GM18858 (cell line): ENCODE results near the gene HMGXB4.

Source experiments
- ATAC-seq: cut with Tn5 transposase; IDR thresholded peaks from one replicate; pipeline ENCODE4 v1.9.1; 2021; ENCODE audit not compliant: unreplicated experiment

The HMGXB4 gene

DNA sequence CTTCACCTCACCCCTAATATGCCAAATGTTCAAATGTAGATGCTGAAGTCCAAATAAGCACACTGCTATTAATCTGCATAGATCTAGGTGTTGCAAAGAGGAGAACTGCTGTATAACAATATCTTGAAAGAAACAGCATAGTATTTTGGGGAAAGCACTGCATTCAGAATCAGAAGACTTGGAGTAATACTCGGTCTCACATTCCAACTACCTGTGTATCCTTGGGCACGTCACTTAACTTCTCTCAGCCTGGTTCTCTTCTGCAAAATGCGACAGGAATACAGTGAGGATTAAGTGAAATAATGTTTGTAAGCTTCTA, 332 bp upstream of the HMGXB4 start:
- no peak for ATAC-seq

- ATAC-seq: no peak
Observed at GRCh38 chr22:35258191-35258988, 1.1 kb downstream of the HMGXB4 start.

DNA sequence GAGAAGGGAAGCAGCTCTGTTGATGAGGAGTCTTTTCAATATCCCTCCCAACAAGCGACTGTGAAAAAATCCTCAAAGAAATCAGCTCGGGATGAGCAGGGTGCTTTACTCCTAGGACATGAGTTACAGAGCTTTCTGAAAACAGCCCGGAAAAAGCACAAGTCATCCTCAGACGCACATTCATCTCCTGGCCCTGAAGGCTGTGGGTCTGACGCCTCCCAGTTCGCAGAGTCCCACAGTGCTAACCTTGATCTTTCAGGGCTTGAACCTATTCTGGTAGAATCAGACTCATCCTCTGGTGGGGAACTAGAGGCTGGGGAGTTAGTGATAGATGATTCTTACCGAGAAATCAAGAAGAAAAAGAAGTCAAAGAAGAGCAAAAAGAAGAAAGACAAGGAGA, 7.7 kb downstream of the HMGXB4 start:
- ATAC-seq: no peak

GRCh38 chr22:35266277-35266676, 9.0 kb downstream of the HMGXB4 start:
- ATAC-seq: no peak

DNA sequence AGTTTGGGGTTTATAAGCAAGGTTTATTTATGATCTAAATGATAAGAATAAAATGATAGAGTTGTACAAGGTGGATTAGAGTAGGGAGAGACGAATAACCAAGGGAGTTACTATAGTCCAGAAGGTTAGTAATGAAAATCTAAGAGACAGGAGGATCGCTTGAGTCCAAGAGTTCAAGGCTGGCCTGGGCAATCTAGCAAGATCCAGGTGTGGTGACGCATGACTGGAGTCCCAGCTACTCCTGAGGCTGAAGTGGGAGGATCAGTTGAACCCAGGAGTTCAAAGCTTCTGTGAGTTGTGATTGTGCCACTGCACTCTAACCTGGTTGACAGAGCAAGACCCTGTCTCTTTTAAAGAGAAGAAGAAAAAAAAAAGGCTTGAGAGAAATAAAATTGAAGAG, 12.3 kb downstream of the HMGXB4 start:
- no peak for ATAC-seq

DNA sequence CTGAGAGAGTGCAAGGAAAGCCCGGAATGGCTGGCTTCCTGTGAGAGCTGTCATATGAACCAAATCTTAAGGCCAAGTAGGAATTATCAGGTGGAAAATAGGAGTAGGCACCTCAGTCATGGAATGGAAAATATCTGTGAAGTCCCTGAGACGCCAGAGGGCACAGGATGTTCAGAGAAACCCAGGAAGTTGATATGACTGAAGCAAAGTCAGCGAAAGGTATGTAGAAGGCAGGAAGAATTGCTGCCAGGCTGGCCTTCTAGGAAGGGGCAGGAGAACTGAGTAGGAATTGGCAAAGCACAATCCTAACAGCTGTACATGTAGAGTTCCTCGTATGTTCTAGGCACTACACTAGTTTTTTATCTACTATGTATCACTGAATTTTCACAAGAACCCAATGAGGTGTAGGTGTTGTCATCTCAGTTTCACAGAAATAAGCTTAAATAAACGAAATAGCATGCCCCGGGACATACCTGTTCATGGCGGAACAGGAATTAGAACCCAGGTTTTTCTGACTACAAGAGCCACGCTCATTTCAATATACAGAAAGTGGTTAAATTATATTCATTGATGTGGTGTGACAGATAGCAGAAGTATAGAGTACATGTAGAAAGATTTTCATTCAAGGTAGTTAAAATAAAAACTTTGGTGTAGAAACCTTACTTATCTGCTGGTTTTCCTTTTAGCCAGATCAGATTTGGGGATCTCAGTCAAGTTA, 17.0 kb downstream of the HMGXB4 start:
- no peak for ATAC-seq

DNA sequence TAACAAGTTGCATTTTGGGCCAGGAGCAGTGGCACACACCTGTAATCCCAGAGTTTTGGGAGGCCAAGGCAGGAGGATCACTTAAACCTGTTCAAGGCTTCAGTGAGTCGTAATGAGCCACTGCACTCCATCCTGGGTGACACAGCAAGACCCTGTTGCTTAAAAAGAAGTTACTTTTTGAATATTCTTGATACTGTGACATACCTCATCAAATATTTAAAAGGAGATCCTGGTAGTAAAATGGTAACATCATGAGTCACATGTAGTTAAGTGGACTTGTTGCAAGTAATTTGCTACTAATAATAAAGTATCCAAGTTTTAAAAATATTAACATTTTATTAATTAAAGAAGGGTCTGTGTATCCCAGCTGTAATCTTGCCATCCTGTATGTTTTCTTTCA, 18.3 kb downstream of the HMGXB4 start:
- ATAC-seq: no peak

DNA sequence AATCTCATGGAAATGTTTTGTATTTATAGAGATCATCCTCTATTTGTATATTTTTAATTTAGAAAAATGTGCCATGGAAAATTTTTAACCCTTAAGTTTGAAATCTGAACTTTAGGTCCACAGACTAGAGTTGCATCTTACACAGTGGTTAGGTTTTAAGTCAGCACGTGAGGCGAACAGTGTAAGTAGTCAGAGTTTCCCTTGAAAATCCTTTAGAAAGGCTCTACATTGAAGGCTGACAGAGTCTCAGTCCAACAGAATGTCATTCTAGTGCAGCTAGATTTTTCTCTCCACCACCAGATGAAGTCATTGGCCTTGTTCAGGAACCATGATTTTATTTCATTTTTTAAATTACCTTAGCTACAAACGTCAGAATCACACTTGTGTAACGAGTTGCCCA, 18.7 kb downstream of the HMGXB4 start:
- no peak for ATAC-seq

GRCh38 chr22:35288116-35288515, 30.8 kb downstream of the HMGXB4 start:
- ATAC-seq: no peak

- ATAC-seq: no peak
Observed at GRCh38 chr22:35292786-35293185, 35.5 kb downstream of the HMGXB4 start.

DNA sequence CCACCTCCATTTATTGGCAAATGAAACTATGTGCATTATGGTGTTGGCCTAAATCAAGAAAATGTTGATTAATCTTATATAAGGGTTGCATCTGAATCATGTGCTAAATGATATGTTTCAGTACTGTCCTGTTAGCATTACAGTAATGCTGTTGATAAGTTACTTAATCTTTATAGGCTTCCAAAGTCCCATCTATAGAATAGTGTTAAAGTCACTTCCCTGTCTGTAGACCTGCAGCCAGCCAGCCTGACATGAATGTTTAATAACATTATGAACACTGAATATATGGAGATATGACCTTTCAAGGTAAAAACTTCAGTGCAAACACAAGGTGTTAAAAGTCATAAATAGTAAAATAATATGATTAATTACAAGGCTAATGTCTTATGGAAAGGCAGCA, 38.8 kb downstream of the HMGXB4 start:
- ATAC-seq: no peak

DNA sequence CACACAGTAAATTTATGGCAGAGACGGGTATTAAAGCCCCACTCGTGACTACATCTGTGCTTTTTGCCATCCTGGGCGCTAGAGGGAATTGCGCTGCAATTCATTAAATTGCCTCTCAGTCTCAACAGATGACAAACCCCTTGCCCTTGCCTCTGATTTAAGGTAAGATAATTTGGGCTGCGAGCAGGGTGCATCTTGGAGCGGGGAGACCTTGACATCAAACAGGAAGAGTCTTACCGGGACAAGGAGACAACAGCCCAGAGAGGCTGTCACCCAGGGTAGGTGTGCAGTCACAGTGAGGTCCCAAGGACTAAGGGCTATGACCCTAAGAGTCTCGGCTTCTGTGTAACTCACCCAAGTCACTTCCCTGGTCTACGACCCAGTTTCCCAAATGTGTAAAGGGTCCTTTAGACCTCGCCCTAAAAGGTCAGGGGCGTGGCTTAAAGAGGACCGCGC, 42.0 kb downstream of the HMGXB4 start:
- ATAC-seq: peak; percentile 2

DNA sequence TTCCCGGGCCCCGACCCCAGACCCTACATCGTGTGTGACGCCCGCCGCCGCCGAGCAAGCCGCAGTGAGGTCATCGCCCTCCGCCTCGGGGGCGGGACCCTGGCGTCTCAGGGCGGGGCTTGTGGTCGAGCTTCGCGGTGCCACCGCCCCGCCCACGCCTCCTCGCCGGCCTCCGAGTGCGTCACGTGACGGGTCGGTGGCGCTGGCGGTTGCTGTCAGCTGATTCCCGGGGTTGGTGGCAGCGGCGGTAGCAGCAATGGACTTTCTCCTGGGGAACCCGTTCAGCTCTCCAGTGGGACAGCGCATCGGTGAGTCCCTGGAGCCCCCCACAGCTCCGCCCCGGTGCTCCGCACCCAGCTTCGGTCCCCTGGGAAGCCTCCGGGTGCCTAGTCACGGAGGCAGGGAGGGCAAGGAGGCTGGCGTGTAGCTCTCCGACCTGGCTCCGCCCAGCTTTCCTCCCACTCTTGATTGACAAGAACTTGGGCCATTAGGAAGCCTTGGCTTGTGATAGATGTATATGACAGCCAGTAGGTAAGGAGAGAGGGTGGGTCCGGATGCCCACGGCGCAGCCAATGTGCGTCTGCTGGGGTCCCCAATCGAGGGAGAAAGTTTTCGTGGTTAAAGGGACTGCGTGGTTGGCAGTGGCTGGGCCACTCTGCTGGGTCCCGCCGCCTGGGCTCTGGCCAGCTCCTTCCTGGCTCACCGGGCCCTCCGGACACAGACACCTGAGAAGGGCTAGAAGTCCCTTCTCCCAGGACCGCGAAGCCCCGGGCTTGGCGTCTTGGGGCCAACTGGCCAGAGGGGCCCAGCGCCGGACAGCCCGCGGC, 42.6 kb downstream of the HMGXB4 start, which contains the start of gene TOM1:
Gene TOM1 (plus strand): TSS at position 222 of the 827 bp plus-strand sequence. CDS start 35 bp downstream, at position 257.
- peak; percentile 94 for ATAC-seq

GRCh38 chr22:35301372-35301874, 44.1 kb downstream of the HMGXB4 start:
- ATAC-seq: no peak

GRCh38 chr22:35303029-35303624, 45.8 kb downstream of the HMGXB4 start:
- no peak for ATAC-seq

- ATAC-seq: no peak
Observed at GRCh38 chr22:35305525-35306070, 48.3 kb downstream of the HMGXB4 start.

GRCh38 chr22:35306350-35306967, 49.2 kb downstream of the HMGXB4 start:
- no peak for ATAC-seq

- ATAC-seq: no peak
Observed at GRCh38 chr22:35307372-35307771, 50.1 kb downstream of the HMGXB4 start.

DNA sequence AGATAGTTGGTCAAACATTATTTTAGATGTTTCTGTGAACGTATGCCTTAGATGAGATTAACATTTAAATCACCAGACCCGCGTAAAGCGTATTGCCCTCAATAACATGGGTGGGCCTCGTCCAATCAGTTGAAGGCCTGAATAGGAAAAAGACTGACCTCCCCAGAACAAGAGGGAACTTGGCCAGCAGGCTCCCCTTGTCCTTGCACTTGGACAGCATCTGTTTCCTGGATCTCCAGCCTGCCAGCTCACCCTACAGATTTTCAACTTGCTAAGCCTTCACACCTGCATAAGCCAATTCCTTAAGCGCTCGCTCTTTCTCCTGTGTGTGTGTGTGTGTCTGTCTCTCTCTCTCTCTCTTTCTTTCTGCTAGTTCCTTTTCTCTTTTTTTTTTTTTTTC, 50.6 kb downstream of the HMGXB4 start:
- no peak for ATAC-seq

DNA sequence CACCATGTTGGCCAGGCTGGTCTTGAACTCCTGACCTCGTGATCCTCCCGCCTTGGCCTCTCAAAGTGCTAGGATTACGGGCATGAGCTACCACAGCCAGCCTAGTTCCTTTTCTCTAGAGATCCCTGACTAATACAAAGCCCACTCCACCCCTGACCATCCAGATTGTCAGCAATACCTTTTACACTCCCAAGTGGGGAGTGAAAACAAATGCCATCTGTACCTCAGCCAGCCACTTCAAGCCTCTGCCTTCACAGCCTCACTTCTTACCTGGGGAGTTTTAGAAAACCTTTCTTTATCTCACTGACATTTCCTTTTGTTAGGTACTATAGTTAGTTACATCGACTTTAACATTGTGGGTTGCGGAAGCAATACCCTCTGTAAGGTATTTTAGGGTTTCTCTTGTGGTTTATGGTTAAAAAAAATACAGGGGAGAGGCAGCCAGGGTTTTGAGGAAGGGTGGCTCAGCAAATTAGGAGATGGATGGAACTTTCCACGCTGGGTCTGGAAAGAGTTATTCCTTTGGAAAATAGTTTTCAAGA, 51.3 kb downstream of the HMGXB4 start:
- ATAC-seq: peak; percentile 43
